GM12878 (cell line): ENCODE data around the gene LMAN1L. TPM values are rescaled to one million over a fixed set of nuclear protein-coding genes. Genes with fewer than 3 reads are reported as not detected.

Source experiments
- BHLHE40 ChIP-seq, 2 experiments: fragments of 450-650 bp in 1 of 2; IDR thresholded peaks; 2 replicates each; pipeline ENCODE4 v1.6.1; 2011 to 2017; ENCODE audit warnings: low read depth in 2 of 2, borderline replicate concordance in 1 of 2, improper control_type of control experiment in 1 of 2, low read length in 1 of 2, mild to moderate bottlenecking in 1 of 2
- CBFB ChIP-seq: IDR thresholded peaks from 2 replicates; pipeline ENCODE4 v1.6.1; 2016; ENCODE audit warnings: antibody characterized with exemption, low read depth
- EED ChIP-seq: sonication (generic); IDR thresholded peaks from 2 replicates; pipeline ENCODE4 v1.6.1; 2016; ENCODE audit warnings: antibody characterized with exemption, low read depth
- FOXM1 ChIP-seq: IDR thresholded peaks from 2 replicates; pipeline ENCODE4 v1.6.1; 2012; ENCODE audit warnings: low read depth, mild to moderate bottlenecking, inconsistent platforms, low read length, moderate library complexity
- IKZF2 ChIP-seq, 2 experiments: fragments of 450-650 bp; IDR thresholded peaks; 2 replicates each; pipeline ENCODE4 v1.6.1; 2017; ENCODE audit warnings: mild to moderate bottlenecking in 2 of 2, moderate library complexity in 2 of 2
- MYC ChIP-seq: IDR thresholded peaks from 2 replicates; pipeline ENCODE4 v1.6.1; 2011; ENCODE audit warnings: mild to moderate bottlenecking, low read length, moderate library complexity, inconsistent platforms; ENCODE audit not compliant: insufficient read depth, insufficient replicate concordance, insufficient read length, severe bottlenecking
- NFYA ChIP-seq: IDR thresholded peaks from 2 replicates; pipeline ENCODE4 v1.6.1; 2011; ENCODE audit warnings: low read depth, mild to moderate bottlenecking, low read length, improper control_type of control experiment, borderline replicate concordance
- PAX8 ChIP-seq: fragments of 450-650 bp; IDR thresholded peaks from 2 replicates; pipeline ENCODE4 v1.6.1; 2017; ENCODE audit warnings: mild to moderate bottlenecking, moderate library complexity
- RAD51 ChIP-seq: fragments of 450-650 bp; IDR thresholded peaks from 2 replicates; pipeline ENCODE4 v1.6.1; 2016; ENCODE audit warnings: moderate library complexity, mild to moderate bottlenecking, inconsistent platforms
- SIX5 ChIP-seq: IDR thresholded peaks from 2 replicates; pipeline ENCODE4 v1.6.1; 2011; ENCODE audit warnings: mild to moderate bottlenecking, low read depth, low read length, moderate library complexity; ENCODE audit not compliant: severe bottlenecking
- SMARCA5 ChIP-seq: fragments of 450-650 bp; IDR thresholded peaks from 2 replicates; pipeline ENCODE4 v1.6.1; 2017; ENCODE audit warnings: mild to moderate bottlenecking
- SPI1 ChIP-seq: IDR thresholded peaks from 2 replicates; pipeline ENCODE4 v1.6.1; 2011; ENCODE audit warnings: low read depth, mild to moderate bottlenecking, low read length, moderate library complexity, borderline replicate concordance; ENCODE audit not compliant: insufficient read depth
- SREBF1 ChIP-seq: IDR thresholded peaks from 2 replicates; pipeline ENCODE4 v1.6.1; 2012; ENCODE audit warnings: mild to moderate bottlenecking, low read length
- ZNF207 ChIP-seq: fragments of 450-650 bp; IDR thresholded peaks from 2 replicates; pipeline ENCODE4 v1.6.1; 2014; ENCODE audit warnings: antibody characterized with exemption, mild to moderate bottlenecking, borderline replicate concordance
- polyA plus RNA-seq, 11 experiments: library from polyadenylated mRNA; depleted of rRNA in 4 of 11; unstranded in 6 of 11; stranded (reverse) in 5 of 11; fragments of >200 nt; fragmentation: Nextera tagmentation in 4 of 11; fragmentation: Illumina TruSeq in 1 of 11; extraction: Ambion mirVana in 4 of 11; extraction: Trizol in 1 of 11; gene quantifications; 1 replicate in 1 of 11; 2 replicates in 10 of 11; pipeline versions ENCODE4 v1.2.1 to v1.2.3, GENCODE V29; 2011 to 2016; ENCODE audit warnings: inconsistent platforms in 2 of 11, missing spikeins in 2 of 11, low read depth in 1 of 11
- total RNA-seq, 4 experiments: library from RNA; depleted of rRNA in 3 of 4; stranded (reverse); fragments of >200 nt in 3 of 4; fragmentation: Illumina TruSeq in 1 of 4; extraction: Trizol in 1 of 4; gene quantifications; 2 replicates each; pipeline versions ENCODE4 v1.2.1 to v1.2.3, GENCODE V29; 2013 to 2021
- TF ChIP-seq, protein P1 (sequence below): fragments of 450-650 bp; IDR thresholded peaks from 2 replicates; pipeline ENCODE4 v1.6.1; 2016; ENCODE audit warnings: mild to moderate bottlenecking
- TF ChIP-seq, protein P2 (sequence below), 3 experiments: IDR thresholded peaks in 2 of 3; conservative IDR thresholded peaks in 1 of 3; 2 replicates each; pipeline ENCODE4 v1.5.1; 2011; ENCODE audit warnings: low read depth in 3 of 3, low read length in 3 of 3, mild to moderate bottlenecking in 3 of 3, control low read depth in 2 of 3, moderate library complexity in 2 of 3, inconsistent platforms in 1 of 3, mixed read lengths in 1 of 3; ENCODE audit not compliant: control insufficient read depth in 2 of 3, insufficient read depth in 1 of 3; ENCODE audit errors: extremely low read depth in 1 of 3
- TF ChIP-seq, protein P3 (sequence below): fragments of 450-650 bp; IDR thresholded peaks from 2 replicates; pipeline ENCODE4 v1.6.1; 2016; ENCODE audit warnings: mild to moderate bottlenecking, moderate library complexity, borderline replicate concordance
- TF ChIP-seq, protein P4 (sequence below): fragments of 450-650 bp; formaldehyde crosslinking; IDR thresholded peaks from 2 replicates; pipeline ENCODE4 v1.5.0; 2022; ENCODE audit warnings: mild to moderate bottlenecking, missing genetic modification characterization

The LMAN1L gene
- total and polyA plus RNA-seq, 10 of the 15 experiments (the other 5 are each of a cell fraction or from before 2014, with no cell fraction given), result not detected

- TF ChIP-seq, protein P1, sequence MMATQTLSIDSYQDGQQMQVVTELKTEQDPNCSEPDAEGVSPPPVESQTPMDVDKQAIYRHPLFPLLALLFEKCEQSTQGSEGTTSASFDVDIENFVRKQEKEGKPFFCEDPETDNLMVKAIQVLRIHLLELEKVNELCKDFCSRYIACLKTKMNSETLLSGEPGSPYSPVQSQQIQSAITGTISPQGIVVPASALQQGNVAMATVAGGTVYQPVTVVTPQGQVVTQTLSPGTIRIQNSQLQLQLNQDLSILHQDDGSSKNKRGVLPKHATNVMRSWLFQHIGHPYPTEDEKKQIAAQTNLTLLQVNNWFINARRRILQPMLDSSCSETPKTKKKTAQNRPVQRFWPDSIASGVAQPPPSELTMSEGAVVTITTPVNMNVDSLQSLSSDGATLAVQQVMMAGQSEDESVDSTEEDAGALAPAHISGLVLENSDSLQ, result peak; percentile 65
- TF ChIP-seq PAX8, result no peak
- no peak for TF ChIP-seq NFYA
- peak; percentile 67 for TF ChIP-seq MYC
- TF ChIP-seq CBFB, result peak; percentile 99
- TF ChIP-seq SMARCA5, result peak; percentile 93
- peak; percentile 97 for TF ChIP-seq SPI1
- peak; percentile 21; the same call in 1 of the 2 replicates for TF ChIP-seq RAD51
- TF ChIP-seq, protein P2, sequence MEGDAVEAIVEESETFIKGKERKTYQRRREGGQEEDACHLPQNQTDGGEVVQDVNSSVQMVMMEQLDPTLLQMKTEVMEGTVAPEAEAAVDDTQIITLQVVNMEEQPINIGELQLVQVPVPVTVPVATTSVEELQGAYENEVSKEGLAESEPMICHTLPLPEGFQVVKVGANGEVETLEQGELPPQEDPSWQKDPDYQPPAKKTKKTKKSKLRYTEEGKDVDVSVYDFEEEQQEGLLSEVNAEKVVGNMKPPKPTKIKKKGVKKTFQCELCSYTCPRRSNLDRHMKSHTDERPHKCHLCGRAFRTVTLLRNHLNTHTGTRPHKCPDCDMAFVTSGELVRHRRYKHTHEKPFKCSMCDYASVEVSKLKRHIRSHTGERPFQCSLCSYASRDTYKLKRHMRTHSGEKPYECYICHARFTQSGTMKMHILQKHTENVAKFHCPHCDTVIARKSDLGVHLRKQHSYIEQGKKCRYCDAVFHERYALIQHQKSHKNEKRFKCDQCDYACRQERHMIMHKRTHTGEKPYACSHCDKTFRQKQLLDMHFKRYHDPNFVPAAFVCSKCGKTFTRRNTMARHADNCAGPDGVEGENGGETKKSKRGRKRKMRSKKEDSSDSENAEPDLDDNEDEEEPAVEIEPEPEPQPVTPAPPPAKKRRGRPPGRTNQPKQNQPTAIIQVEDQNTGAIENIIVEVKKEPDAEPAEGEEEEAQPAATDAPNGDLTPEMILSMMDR (IDR thresholded peaks at IDR 0.05 in 2 of 3, conservative IDR thresholded peaks at IDR 0.05 in 1 of 3; ENCODE audit: control insufficient read depth in 2 of 3, extremely low read depth in 1 of 3, insufficient read depth in 1 of 3, low read depth in 3 of 3, low read length in 3 of 3), result peak; percentile 79 to 93 (median 82)
- no peak for TF ChIP-seq SIX5
- TF ChIP-seq, protein P3, sequence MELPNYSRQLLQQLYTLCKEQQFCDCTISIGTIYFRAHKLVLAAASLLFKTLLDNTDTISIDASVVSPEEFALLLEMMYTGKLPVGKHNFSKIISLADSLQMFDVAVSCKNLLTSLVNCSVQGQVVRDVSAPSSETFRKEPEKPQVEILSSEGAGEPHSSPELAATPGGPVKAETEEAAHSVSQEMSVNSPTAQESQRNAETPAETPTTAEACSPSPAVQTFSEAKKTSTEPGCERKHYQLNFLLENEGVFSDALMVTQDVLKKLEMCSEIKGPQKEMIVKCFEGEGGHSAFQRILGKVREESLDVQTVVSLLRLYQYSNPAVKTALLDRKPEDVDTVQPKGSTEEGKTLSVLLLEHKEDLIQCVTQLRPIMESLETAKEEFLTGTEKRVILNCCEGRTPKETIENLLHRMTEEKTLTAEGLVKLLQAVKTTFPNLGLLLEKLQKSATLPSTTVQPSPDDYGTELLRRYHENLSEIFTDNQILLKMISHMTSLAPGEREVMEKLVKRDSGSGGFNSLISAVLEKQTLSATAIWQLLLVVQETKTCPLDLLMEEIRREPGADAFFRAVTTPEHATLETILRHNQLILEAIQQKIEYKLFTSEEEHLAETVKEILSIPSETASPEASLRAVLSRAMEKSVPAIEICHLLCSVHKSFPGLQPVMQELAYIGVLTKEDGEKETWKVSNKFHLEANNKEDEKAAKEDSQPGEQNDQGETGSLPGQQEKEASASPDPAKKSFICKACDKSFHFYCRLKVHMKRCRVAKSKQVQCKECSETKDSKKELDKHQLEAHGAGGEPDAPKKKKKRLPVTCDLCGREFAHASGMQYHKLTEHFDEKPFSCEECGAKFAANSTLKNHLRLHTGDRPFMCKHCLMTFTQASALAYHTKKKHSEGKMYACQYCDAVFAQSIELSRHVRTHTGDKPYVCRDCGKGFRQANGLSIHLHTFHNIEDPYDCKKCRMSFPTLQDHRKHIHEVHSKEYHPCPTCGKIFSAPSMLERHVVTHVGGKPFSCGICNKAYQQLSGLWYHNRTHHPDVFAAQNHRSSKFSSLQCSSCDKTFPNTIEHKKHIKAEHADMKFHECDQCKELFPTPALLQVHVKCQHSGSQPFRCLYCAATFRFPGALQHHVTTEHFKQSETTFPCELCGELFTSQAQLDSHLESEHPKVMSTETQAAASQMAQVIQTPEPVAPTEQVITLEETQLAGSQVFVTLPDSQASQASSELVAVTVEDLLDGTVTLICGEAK, result no peak; the same call in 1 of the 2 replicates
- peak; percentile 73 for TF ChIP-seq ZNF207
- TF ChIP-seq FOXM1, result no peak
- TF ChIP-seq, protein P4, sequence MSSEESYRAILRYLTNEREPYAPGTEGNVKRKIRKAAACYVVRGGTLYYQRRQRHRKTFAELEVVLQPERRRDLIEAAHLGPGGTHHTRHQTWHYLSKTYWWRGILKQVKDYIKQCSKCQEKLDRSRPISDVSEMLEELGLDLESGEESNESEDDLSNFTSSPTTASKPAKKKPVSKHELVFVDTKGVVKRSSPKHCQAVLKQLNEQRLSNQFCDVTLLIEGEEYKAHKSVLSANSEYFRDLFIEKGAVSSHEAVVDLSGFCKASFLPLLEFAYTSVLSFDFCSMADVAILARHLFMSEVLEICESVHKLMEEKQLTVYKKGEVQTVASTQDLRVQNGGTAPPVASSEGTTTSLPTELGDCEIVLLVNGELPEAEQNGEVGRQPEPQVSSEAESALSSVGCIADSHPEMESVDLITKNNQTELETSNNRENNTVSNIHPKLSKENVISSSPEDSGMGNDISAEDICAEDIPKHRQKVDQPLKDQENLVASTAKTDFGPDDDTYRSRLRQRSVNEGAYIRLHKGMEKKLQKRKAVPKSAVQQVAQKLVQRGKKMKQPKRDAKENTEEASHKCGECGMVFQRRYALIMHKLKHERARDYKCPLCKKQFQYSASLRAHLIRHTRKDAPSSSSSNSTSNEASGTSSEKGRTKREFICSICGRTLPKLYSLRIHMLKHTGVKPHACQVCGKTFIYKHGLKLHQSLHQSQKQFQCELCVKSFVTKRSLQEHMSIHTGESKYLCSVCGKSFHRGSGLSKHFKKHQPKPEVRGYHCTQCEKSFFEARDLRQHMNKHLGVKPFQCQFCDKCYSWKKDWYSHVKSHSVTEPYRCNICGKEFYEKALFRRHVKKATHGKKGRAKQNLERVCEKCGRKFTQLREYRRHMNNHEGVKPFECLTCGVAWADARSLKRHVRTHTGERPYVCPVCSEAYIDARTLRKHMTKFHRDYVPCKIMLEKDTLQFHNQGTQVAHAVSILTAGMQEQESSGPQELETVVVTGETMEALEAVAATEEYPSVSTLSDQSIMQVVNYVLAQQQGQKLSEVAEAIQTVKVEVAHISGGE, result no peak
- TF ChIP-seq BHLHE40 (IDR thresholded peaks at IDR 0.05; ENCODE audit: borderline replicate concordance in 1 of 2, low read depth in 2 of 2, low read length in 1 of 2), result peak; percentile 84
- TF ChIP-seq IKZF2 (IDR thresholded peaks at IDR 0.05), result peak; percentile 97 to 98
- peak; percentile 88 for TF ChIP-seq EED
- no peak for TF ChIP-seq SREBF1
Measured at GRCh38 chr15:74787251-74788041, 25.2 kb upstream of the LMAN1L start (continued).
